WTC11 (cell line): ENCODE measurements around the gene MREG.

ENCODE experiments used
- ATF6 ChIP-seq: sonication (generic); formaldehyde crosslinking; IDR thresholded peaks from 2 replicates; pipeline ENCODE4 v1.8.1; 2023; ENCODE audit warnings: mild to moderate bottlenecking, missing genetic modification reagents
- CREB1 ChIP-seq: sonication (generic); formaldehyde crosslinking; IDR thresholded peaks from 2 replicates; pipeline ENCODE4 v1.8.0; 2023; ENCODE audit warnings: mild to moderate bottlenecking, missing genetic modification reagents
- CTCF ChIP-seq: fragments of 200-600 bp; IDR thresholded peaks from 2 replicates; pipeline ENCODE4 v1.8.0; 2022; ENCODE audit warnings: antibody characterized with exemption
- ETV6 ChIP-seq: sonication (generic); formaldehyde crosslinking; IDR thresholded peaks from 2 replicates; pipeline ENCODE4 v1.8.1; 2022; ENCODE audit warnings: mild to moderate bottlenecking, missing genetic modification reagents
- NR3C1 ChIP-seq: sonication (generic); formaldehyde crosslinking; conservative IDR thresholded peaks from 2 replicates; pipeline ENCODE4 v1.8.1; 2023; ENCODE audit warnings: low read depth, mild to moderate bottlenecking, missing genetic modification reagents
- USF1 ChIP-seq: sonication (generic); formaldehyde crosslinking; IDR thresholded peaks from 2 replicates; pipeline ENCODE4 v1.8.0; 2022; ENCODE audit warnings: mild to moderate bottlenecking, missing genetic modification reagents

- TF ChIP-seq ETV6 (CRISPR knock-in tag) (peak; percentile 53; the same call in 1 of the 2 replicates), ATF6 (CRISPR knock-in tag) (no peak), CTCF (peak; percentile 59), USF1 (CRISPR knock-in tag) (no peak), CREB1 (no peak), NR3C1 (no peak)
Observed at GRCh38 chr2:216013080-216013909, at the start of gene MREG.
